HTERT RPE-1 (cell line): ENCODE measurements around the gene TNFRSF25.
"Not testable (repeated sequence)": the region's sequence is repeated elsewhere in the genome, so short reads cannot be mapped to it uniquely, and the experiment has no call there.

Experiments used
- in situ Hi-C: fragments of 300-500 bp; cut with MboI; formaldehyde crosslinking; loops from 4 replicates; pipeline ENCODE4 v1.14.3; 2020; ENCODE audit warnings: low sequenced_read_pairs

The TNFRSF25 gene

GRCh38 chr1:6437012-6437700 lies 28.8 kb downstream of the TNFRSF25 start:
- in situ Hi-C loops = not testable (repeated sequence)

- in situ Hi-C loops = not testable (repeated sequence)
Measured at GRCh38 chr1:6436277-6436676, 29.7 kb downstream of the TNFRSF25 start.

- in situ Hi-C loops = no loop called here
Measured at GRCh38 chr1:6435547-6435946, 30.4 kb downstream of the TNFRSF25 start.

GRCh38 chr1:6435129-6435528 lies 30.8 kb downstream of the TNFRSF25 start:
- in situ Hi-C loops = no loop called here

GRCh38 chr1:6434186-6434585 lies 31.8 kb downstream of the TNFRSF25 start:
- in situ Hi-C loops = no loop called here

GRCh38 chr1:6431645-6432579 lies 34.1 kb downstream of the TNFRSF25 start:
- in situ Hi-C loops = not testable (repeated sequence)

- in situ Hi-C loops = not testable (repeated sequence)
Measured at GRCh38 chr1:6429660-6430411, 36.1 kb downstream of the TNFRSF25 start.

- in situ Hi-C loops = not testable (repeated sequence)
Measured at GRCh38 chr1:6428453-6428852, 37.5 kb downstream of the TNFRSF25 start.

GRCh38 chr1:6427441-6428390 lies 38.3 kb downstream of the TNFRSF25 start:
- in situ Hi-C loops = no loop called here

GRCh38 chr1:6426972-6427350 lies 39.0 kb downstream of the TNFRSF25 start:
- in situ Hi-C loops = no loop called here

GRCh38 chr1:6426277-6426971 lies 39.5 kb downstream of the TNFRSF25 start:
- in situ Hi-C loops = no loop called here

- in situ Hi-C loops = no loop called here
Measured at GRCh38 chr1:6425658-6426057, 40.3 kb downstream of the TNFRSF25 start.

GRCh38 chr1:6424619-6425593 lies 41.1 kb downstream of the TNFRSF25 start, which contains the start of gene ESPN:
TSS of gene ESPN (plus strand) at chr1:6424776. CDS start at chr1:6424956, 180 bp downstream.
- in situ Hi-C loops = no loop called here

GRCh38 chr1:6424000-6424565 lies 41.9 kb downstream of the TNFRSF25 start:
- in situ Hi-C loops = no loop called here

- in situ Hi-C loops = no loop called here
Measured at GRCh38 chr1:6423321-6423999, 42.5 kb downstream of the TNFRSF25 start.

GRCh38 chr1:6421266-6421665 lies 44.7 kb downstream of the TNFRSF25 start:
- in situ Hi-C loops = no loop called here

GRCh38 chr1:6420454-6421042 lies 45.4 kb downstream of the TNFRSF25 start:
- in situ Hi-C loops = no loop called here
